ENCODE results near the gene SIK2. TPM values are rescaled to one million over a fixed set of nuclear protein-coding genes. Genes with fewer than 3 reads are reported as not detected.

The SIK2 gene
- polyA plus RNA-seq, 1 donor from 2014 or later, result 9.0 TPM

DNA sequence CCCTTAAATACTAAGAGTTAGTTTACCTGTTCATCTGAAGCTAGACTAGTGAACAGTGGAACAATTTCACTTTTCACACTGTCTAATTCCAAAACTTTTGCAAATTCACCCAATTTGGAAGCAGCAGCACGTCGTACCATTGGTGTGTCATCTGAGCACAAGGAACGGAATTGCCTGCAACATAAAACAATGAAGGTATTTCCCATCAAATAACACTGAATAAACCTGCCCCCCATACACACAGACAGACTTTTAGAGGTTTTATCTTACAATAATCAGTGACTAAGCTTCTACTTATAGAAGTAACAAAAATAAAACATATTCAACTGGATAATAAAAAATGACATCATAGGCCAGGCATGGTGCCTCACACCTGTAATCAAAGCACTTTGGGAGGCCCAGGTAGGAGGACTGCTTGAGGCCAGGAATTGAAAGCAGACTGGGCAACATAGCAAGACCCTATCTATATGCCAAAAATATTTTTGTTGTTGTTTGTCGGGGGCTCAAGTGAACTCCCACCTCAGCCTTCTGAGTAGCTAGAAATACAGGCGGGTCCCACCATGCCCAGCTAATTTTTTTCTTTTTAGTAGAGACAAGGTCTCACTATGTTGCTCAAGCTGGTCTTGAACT is 157.6 kb downstream of the SIK2 start:
- H3K36me3 ChIP-seq (ENCODE audit: insufficient read depth, low read length), result peaks cover 16% of the 10 kb centered on the region
- no peaks in the 10 kb centered on the region for H3F3A ChIP-seq (ENCODE audit: insufficient read depth, low read length, poor library complexity, severe bottlenecking)
- H3K27ac ChIP-seq (ENCODE audit: low read length), result no peak overlapping the region
- H3K27me3 ChIP-seq (ENCODE audit: insufficient read depth, low read depth, low read length), result no peaks in the 10 kb centered on the region
- no peaks in the 10 kb centered on the region for H3K9me3 ChIP-seq (ENCODE audit: low read length)
- no peak overlapping the region for H3K4me3 ChIP-seq (ENCODE audit: low read length)
- no peaks in the 10 kb centered on the region for H4K20me1 ChIP-seq (ENCODE audit: insufficient read depth)
- no peak overlapping the region for H3K9ac ChIP-seq (ENCODE audit: low read length)
- H3K9me2 ChIP-seq (ENCODE audit: insufficient read depth, low read length), result no peaks in the 10 kb centered on the region
- TF ChIP-seq, protein P1, sequence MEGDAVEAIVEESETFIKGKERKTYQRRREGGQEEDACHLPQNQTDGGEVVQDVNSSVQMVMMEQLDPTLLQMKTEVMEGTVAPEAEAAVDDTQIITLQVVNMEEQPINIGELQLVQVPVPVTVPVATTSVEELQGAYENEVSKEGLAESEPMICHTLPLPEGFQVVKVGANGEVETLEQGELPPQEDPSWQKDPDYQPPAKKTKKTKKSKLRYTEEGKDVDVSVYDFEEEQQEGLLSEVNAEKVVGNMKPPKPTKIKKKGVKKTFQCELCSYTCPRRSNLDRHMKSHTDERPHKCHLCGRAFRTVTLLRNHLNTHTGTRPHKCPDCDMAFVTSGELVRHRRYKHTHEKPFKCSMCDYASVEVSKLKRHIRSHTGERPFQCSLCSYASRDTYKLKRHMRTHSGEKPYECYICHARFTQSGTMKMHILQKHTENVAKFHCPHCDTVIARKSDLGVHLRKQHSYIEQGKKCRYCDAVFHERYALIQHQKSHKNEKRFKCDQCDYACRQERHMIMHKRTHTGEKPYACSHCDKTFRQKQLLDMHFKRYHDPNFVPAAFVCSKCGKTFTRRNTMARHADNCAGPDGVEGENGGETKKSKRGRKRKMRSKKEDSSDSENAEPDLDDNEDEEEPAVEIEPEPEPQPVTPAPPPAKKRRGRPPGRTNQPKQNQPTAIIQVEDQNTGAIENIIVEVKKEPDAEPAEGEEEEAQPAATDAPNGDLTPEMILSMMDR (IDR thresholded peaks at IDR 0.05; ENCODE audit: poor library complexity, severe bottlenecking), result no peak
- TF ChIP-seq TAF1 (IDR thresholded peaks at IDR 0.05; ENCODE audit: low read depth), result no peak
- no peak for TF ChIP-seq RAD21 (conservative IDR thresholded peaks at IDR 0.05)
- TF ChIP-seq EZH2 (IDR thresholded peaks at IDR 0.05; ENCODE audit: borderline replicate concordance, insufficient read depth, low read length, poor library complexity, severe bottlenecking), result no peak
- no peak overlapping the region for H3K4me2 ChIP-seq (ENCODE audit: low read length)
- no peak overlapping the region for H2AFZ ChIP-seq (ENCODE audit: low read depth, low read length)
- peaks cover 8% of the 10 kb centered on the region for H3K79me2 ChIP-seq (replicated peaks; ENCODE audit: insufficient read depth, low read length)

DNA sequence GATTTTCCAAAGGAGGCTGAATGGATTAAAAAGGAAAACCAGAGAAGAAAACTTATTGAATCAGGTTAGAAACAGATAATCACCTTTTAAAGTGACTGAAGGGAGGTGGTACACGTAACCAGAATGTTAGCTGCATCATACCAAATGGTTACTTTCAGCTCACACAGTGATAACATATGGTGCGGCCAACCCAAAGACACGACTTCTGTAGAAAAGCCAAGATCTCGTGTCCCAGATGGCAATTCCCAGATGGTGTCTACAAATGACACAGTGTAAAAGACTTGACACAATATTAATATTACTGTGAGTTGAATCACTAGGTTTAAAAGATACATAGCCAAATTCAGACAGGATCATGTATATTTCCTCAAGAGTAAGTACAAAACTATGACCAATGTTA is 158.8 kb downstream of the SIK2 start:
- peaks cover 17% of the 10 kb centered on the region for H3K79me2 ChIP-seq (replicated peaks; ENCODE audit: insufficient read depth, low read length)
- no peak overlapping the region for H3K4me3 ChIP-seq (ENCODE audit: low read length)
- no peaks in the 10 kb centered on the region for H3K9me3 ChIP-seq (ENCODE audit: low read length)
- H3F3A ChIP-seq (ENCODE audit: insufficient read depth, low read length, poor library complexity, severe bottlenecking), result no peaks in the 10 kb centered on the region
- H2AFZ ChIP-seq (ENCODE audit: low read depth, low read length), result no peak overlapping the region
- H3K36me3 ChIP-seq (ENCODE audit: insufficient read depth, low read length), result peaks cover 16% of the 10 kb centered on the region
- no peaks in the 10 kb centered on the region for H3K9me2 ChIP-seq (ENCODE audit: insufficient read depth, low read length)
- no peak overlapping the region for H3K9ac ChIP-seq (ENCODE audit: low read length)
- H3K4me2 ChIP-seq (ENCODE audit: low read length), result no peak overlapping the region
- no peaks in the 10 kb centered on the region for H4K20me1 ChIP-seq (ENCODE audit: insufficient read depth)
- no peak overlapping the region for H3K27ac ChIP-seq (ENCODE audit: low read length)
- H3K27me3 ChIP-seq (ENCODE audit: insufficient read depth, low read depth, low read length), result no peaks in the 10 kb centered on the region
- TF ChIP-seq RAD21 (conservative IDR thresholded peaks at IDR 0.05) (no peak), POLR2AphosphoS5 (IDR thresholded peaks at IDR 0.05) (no peak), TAF1 (IDR thresholded peaks at IDR 0.05; ENCODE audit: low read depth) (no peak), EP300 (conservative IDR thresholded peaks at IDR 0.05; ENCODE audit: poor library complexity, severe bottlenecking) (no peak), MXI1 (conservative IDR thresholded peaks at IDR 0.05; ENCODE audit: poor library complexity, severe bottlenecking) (no peak), SMC3 (conservative IDR thresholded peaks at IDR 0.05; ENCODE audit: poor library complexity) (no peak), EZH2 (IDR thresholded peaks at IDR 0.05; ENCODE audit: borderline replicate concordance, insufficient read depth, low read length, poor library complexity, severe bottlenecking) (no peak)
- TF ChIP-seq, protein P2, sequence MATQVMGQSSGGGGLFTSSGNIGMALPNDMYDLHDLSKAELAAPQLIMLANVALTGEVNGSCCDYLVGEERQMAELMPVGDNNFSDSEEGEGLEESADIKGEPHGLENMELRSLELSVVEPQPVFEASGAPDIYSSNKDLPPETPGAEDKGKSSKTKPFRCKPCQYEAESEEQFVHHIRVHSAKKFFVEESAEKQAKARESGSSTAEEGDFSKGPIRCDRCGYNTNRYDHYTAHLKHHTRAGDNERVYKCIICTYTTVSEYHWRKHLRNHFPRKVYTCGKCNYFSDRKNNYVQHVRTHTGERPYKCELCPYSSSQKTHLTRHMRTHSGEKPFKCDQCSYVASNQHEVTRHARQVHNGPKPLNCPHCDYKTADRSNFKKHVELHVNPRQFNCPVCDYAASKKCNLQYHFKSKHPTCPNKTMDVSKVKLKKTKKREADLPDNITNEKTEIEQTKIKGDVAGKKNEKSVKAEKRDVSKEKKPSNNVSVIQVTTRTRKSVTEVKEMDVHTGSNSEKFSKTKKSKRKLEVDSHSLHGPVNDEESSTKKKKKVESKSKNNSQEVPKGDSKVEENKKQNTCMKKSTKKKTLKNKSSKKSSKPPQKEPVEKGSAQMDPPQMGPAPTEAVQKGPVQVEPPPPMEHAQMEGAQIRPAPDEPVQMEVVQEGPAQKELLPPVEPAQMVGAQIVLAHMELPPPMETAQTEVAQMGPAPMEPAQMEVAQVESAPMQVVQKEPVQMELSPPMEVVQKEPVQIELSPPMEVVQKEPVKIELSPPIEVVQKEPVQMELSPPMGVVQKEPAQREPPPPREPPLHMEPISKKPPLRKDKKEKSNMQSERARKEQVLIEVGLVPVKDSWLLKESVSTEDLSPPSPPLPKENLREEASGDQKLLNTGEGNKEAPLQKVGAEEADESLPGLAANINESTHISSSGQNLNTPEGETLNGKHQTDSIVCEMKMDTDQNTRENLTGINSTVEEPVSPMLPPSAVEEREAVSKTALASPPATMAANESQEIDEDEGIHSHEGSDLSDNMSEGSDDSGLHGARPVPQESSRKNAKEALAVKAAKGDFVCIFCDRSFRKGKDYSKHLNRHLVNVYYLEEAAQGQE (IDR thresholded peaks at IDR 0.05; ENCODE audit: borderline replicate concordance), result no peak
- TF ChIP-seq, protein P1 (IDR thresholded peaks at IDR 0.05; ENCODE audit: poor library complexity, severe bottlenecking), result no peak

Data from neural cell (in vitro differentiated cells).